ENCODE results near the gene DBH.

Gene DBH

GRCh38 chr9:133635533-133636531, at the start of gene DBH:
TSS of gene DBH (plus strand) at chr9:133636363. CDS start at chr9:133636372, 9 bp downstream.
- DNase-seq: no peak

- no peak for DNase-seq
Measured at GRCh38 chr9:133587051-133587450, 49.1 kb upstream of the DBH start.

- DNase-seq: no peak
Measured at GRCh38 chr9:133587466-133587865, 48.7 kb upstream of the DBH start.

GRCh38 chr9:133589454-133590227, 46.5 kb upstream of the DBH start:
- no peak for DNase-seq

- DNase-seq: no peak
Measured at GRCh38 chr9:133590231-133590855, 45.8 kb upstream of the DBH start.

- DNase-seq: no peak
Measured at GRCh38 chr9:133591116-133591910, 44.9 kb upstream of the DBH start.

GRCh38 chr9:133591985-133592384, 44.2 kb upstream of the DBH start:
- DNase-seq: no peak

- no peak for DNase-seq
Measured at GRCh38 chr9:133592731-133593409, 43.3 kb upstream of the DBH start.

- DNase-seq: no peak
Measured at GRCh38 chr9:133593587-133594253, 42.4 kb upstream of the DBH start.

- no peak for DNase-seq
Measured at GRCh38 chr9:133594310-133594709, 41.9 kb upstream of the DBH start.

- DNase-seq: no peak
Measured at GRCh38 chr9:133595910-133596309, 40.3 kb upstream of the DBH start.

- no peak for DNase-seq
Measured at GRCh38 chr9:133597316-133597957, 38.7 kb upstream of the DBH start.

- DNase-seq: no peak
Measured at GRCh38 chr9:133598978-133599377, 37.2 kb upstream of the DBH start.

- DNase-seq: no peak
Measured at GRCh38 chr9:133599470-133600173, 36.5 kb upstream of the DBH start.

GRCh38 chr9:133600739-133601138, 35.4 kb upstream of the DBH start:
- DNase-seq: no peak

- DNase-seq: no peak
Measured at GRCh38 chr9:133601746-133602145, 34.4 kb upstream of the DBH start.

- DNase-seq: no peak
Measured at GRCh38 chr9:133602277-133602676, 33.9 kb upstream of the DBH start.

GRCh38 chr9:133603135-133603927, 32.8 kb upstream of the DBH start:
- DNase-seq: no peak

- no peak for DNase-seq
Measured at GRCh38 chr9:133604214-133604613, 31.9 kb upstream of the DBH start.

Data from T1000 (cell line).